ENCODE results near the gene UPK1B.

Gene UPK1B

DNA sequence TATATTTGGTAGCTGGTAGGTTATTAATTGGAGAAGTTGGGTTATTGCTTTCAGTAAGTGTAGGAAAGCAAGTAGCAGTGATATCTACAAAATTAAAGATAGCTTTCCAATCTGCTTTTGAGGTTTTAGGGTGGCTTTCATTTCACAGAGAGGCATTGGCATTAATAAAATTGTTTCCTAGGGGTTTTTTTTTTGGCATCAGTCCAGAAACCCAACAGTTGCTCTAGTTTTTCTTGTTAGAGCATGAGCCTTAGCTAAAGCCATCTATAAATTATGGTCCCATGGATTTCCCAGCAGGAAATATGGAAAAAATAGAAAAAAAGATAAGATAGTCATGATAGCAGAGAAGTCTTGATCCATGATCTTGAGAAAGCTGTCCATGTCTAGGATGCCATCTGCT is 70.3 kb downstream of the UPK1B start:
- TF ChIP-seq FOXP2 (optimal IDR thresholded peaks at IDR 0.05; ENCODE audit: borderline replicate concordance, extremely low read depth, extremely low read length, insufficient read depth) (no peak), TAF1 (IDR thresholded peaks at IDR 0.05; ENCODE audit: borderline replicate concordance, insufficient read depth, low read length) (no peak), POLR2AphosphoS5 (IDR thresholded peaks at IDR 0.05; ENCODE audit: low read depth, low read length) (no peak), SIN3A (IDR thresholded peaks at IDR 0.05; ENCODE audit: borderline replicate concordance, insufficient read depth, low read length) (no peak)
- TF ChIP-seq, protein P1, sequence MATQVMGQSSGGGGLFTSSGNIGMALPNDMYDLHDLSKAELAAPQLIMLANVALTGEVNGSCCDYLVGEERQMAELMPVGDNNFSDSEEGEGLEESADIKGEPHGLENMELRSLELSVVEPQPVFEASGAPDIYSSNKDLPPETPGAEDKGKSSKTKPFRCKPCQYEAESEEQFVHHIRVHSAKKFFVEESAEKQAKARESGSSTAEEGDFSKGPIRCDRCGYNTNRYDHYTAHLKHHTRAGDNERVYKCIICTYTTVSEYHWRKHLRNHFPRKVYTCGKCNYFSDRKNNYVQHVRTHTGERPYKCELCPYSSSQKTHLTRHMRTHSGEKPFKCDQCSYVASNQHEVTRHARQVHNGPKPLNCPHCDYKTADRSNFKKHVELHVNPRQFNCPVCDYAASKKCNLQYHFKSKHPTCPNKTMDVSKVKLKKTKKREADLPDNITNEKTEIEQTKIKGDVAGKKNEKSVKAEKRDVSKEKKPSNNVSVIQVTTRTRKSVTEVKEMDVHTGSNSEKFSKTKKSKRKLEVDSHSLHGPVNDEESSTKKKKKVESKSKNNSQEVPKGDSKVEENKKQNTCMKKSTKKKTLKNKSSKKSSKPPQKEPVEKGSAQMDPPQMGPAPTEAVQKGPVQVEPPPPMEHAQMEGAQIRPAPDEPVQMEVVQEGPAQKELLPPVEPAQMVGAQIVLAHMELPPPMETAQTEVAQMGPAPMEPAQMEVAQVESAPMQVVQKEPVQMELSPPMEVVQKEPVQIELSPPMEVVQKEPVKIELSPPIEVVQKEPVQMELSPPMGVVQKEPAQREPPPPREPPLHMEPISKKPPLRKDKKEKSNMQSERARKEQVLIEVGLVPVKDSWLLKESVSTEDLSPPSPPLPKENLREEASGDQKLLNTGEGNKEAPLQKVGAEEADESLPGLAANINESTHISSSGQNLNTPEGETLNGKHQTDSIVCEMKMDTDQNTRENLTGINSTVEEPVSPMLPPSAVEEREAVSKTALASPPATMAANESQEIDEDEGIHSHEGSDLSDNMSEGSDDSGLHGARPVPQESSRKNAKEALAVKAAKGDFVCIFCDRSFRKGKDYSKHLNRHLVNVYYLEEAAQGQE (IDR thresholded peaks at IDR 0.05; ENCODE audit: insufficient read depth in 1 of 2, low read depth in 2 of 2, low read length in 2 of 2) = no peak

- TF ChIP-seq SIN3A (IDR thresholded peaks at IDR 0.05; ENCODE audit: borderline replicate concordance, insufficient read depth, low read length) = no peak
- no peak for TF ChIP-seq FOXP2 (optimal IDR thresholded peaks at IDR 0.05; ENCODE audit: borderline replicate concordance, extremely low read depth, extremely low read length, insufficient read depth)
- no peak for TF ChIP-seq TAF1 (IDR thresholded peaks at IDR 0.05; ENCODE audit: borderline replicate concordance, insufficient read depth, low read length)
- TF ChIP-seq POLR2AphosphoS5 (IDR thresholded peaks at IDR 0.05; ENCODE audit: low read depth, low read length) = no peak
- TF ChIP-seq, protein P1 (IDR thresholded peaks at IDR 0.05; ENCODE audit: insufficient read depth in 1 of 2, low read depth in 2 of 2, low read length in 2 of 2) = no peak
Observed at GRCh38 chr3:119245778-119246177, 72.4 kb downstream of the UPK1B start.
